CD4-positive, alpha-beta T cell treated with Interleukin-17A for 4 hours (primary cell): ENCODE data around the gene CNTNAP5.

ENCODE experiments used
- DNase-seq: peaks from one replicate; pipeline ENCODE4 v3.0.0-alpha.2; 2020; ENCODE audit warnings: mixed read lengths

CNTNAP5 gene

DNA sequence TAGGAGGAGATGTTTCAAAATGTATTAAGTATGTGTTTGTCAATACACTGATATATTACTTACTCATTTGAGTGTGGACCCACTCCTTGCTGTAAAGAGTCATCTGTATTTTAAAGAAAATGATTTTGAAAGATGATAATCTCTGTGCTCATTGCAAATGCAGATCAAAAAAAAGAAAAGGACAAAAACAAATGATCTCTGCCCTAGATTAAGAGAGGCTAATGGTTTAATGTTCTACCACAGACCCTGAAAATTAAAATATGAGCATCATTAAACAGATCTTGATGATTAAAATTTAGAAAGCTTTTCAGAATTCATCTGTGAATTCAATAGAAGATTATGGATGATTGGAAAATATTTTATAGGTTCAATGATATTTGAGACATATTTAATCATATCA, 136.5 kb downstream of the CNTNAP5 start:
- DNase-seq, result no peak

DNA sequence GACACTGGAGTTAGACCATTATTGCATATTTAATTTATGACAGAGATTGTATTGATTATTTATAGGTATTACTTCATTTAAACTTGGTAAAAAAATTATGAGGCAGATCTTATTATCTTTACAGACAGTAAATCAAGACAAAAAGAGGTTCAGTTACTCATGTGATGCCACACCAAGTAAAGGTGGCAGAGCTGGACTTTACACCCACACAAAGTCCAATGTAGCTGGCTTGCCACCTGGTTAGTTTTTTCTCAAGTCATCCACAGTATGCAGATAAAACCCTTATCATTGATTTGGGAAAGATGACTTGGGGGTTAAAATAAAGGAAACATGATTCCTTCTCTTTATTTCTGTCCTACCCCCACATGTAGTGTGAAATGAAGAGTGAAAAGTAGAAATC, 137.2 kb downstream of the CNTNAP5 start:
- no peak for DNase-seq

DNA sequence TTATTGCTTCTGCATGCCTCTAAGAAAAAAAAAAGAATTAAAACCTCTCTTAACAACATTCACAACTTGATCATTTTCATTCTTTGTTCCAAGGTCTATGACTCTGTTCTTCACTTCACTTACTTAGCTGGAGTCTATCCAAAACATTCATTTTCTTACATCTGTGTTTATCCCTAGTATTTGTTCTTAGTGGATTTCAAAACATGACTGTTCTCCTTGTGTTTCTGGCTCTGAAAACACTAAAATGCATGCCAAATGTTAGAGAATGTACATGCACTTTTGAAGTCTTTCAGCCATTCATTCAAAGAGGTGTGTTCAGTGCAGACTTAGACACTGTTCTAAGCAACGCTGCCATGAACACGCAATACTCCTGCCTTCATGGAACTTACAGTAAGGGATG, 138.8 kb downstream of the CNTNAP5 start:
- no peak for DNase-seq

DNA sequence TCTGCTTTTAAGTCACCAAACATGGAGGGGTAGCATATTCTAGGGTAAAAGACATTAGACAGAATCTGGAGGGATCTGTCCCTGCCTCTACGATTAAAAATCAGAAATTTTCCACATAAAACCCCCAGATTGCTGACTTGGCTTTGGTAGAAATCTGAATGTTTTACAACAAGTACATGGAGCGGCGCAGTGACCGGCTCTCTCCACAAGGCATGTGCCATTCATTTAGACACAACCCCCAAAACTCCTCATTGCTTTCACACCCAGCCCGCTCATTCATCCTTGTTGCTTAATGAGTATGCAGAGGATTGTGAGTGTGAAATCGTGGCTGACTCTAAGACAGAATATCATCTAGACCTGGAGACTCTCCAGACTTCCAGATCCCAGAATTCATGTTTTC, 140.6 kb downstream of the CNTNAP5 start:
- DNase-seq, result no peak

DNA sequence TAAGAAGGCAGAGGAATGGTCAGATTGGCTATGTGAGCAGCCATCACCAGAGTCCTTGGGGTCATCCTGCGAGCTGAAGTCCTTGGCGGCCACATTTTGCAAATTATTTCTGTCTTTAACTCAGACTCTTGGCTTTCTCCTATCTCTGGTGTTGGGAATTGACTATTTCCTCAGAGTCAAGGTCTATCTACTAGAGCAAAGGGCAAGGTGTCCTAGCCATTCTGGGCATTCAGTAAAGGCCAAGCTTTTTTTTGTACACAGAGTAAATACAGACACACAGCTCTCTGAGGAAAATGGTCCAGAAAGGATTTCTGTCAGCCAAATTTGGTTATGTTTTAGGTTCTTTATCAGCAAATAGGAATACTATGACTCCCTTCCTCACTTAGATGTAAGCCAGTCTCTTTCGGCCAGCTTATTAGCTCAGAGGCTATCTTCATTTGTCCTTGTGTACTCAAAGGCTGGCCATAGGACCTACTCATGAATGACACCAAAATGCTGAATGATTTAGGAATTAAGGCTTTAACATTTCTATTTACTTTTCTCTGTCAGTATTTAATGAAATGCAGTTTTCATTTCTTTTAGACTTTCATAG, 146.5 kb downstream of the CNTNAP5 start:
- DNase-seq, result no peak

DNA sequence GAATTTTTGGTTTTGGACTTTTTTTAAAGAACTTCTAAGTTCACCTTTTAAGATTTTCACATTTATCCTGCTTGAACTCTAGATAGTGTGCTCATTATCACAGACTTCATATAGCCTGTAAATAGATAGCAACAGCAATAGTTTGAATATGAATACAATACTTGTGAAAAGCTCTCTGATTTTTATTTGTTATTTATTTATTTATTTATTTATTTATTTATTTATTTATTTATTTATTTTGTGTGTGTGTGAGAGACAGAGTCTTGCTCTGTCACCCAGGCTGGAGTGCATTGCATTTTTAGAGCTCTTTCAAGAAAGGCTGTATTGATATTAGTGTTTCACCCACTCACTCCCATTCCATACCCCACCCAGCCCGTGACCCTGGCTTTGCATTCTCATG, 153.6 kb downstream of the CNTNAP5 start:
- DNase-seq, result no peak

DNA sequence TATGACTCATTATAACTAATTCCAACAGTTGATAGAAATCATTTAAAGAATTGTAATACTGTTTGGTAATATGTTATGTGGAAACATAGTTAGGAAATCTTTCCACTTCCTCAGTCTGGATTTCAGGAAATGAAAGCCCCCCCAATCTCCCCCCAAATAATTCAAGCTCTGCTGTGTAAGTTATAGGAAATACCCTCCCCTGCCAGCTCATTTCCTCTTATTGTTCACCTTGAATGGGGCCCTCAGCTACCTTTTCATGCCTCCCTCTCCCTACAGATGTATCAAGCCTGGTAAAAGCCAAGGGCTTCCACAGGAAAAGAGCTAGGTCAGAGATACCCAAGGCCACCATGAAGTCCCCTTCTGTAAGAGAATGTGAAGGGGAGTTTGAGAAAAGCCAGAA, 155.5 kb downstream of the CNTNAP5 start:
- DNase-seq, result no peak

DNA sequence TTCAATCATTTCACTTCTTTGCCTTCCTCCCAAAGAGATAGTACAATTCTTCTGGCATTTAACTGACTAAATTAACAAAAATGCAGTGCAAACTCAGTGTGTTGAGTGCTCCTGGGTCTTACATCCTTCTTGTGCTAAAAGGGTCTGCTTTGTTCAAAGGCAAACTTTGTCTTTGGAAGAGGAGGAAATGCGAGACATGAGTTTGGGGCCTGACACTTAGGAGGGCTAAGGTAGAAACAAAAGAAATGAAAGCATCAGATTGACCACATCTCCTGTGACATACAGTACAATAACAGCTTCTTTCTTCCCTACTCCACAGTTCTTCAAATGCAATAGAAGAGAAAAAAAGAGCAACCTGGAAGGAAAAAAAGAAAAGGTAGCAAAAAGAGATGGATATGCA, 161.7 kb downstream of the CNTNAP5 start:
- no peak for DNase-seq

DNA sequence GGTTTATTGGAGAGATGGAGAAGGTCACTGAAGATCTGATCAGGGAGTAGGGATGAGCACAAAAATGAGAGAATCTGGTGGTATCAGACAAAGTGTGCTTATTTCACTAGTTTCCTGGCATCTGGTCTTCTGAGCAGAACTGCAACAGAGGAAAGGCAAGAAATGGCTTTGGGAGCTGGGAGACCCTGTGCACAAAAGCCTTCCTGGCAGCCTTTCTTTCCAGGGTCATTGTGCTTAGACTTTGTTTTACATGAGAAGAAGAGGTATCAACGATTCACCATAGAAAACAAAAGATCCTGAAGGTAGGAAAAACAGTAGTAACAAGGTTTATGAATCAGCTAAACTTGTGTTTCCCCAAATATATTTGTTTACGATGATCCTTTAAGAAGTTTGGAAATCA, 162.9 kb downstream of the CNTNAP5 start:
- no peak for DNase-seq

DNA sequence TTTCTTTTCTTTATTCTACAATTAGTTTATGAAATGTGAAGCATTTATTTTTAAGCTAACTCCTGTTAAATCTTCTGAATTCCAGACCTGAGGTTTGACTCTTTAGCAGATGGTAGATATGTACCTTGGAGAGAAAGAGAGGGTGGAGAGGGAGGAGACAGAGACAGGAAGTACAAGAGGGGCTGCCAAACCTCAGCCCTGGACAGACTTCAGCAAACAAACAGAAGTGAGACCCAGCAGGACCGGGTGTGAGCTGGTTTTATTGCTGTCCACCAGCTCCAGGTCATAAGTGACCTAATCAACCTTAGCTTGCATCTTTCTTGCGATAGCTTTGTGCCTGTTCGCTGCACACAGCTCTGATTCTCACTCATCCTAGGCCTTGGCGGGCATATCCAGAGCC, 168.6 kb downstream of the CNTNAP5 start:
- DNase-seq, result no peak

DNA sequence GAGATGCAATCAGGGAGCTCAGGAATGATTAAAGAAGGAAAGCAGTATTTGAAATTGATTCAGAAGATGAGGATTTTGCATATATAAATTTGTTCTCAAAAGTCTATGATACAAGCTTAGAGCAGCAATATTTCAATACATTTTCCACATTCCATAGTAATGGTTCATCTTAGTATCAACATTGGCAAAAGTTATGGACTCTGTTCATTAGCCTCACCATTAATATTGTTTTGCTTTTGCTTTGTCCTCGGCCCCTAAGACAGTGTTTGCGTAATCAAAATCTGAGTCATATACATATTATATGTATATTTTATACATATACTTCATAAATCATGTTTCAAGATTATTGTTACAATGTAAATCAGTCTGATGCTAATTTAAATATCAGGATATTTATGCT, 176.6 kb downstream of the CNTNAP5 start:
- DNase-seq, result no peak

DNA sequence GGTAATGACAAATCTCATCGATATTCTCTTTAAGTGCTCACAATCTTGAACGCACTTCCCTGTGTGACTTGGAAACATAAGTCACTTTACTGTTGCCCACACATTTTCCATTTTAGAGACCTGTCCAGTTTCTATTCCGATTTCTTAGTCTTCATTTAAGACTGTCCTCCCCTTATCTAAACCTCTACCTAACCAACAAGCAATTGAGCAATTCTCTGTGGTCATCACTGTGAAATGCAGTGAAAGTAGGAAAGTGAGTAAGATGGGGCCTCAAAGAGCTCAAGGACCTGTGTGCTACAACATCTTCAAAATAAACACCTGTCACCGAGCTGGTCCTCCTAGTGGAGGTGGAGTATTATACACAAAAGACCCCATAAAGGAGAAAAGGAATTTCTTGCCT, 184.4 kb downstream of the CNTNAP5 start:
- no peak for DNase-seq

DNA sequence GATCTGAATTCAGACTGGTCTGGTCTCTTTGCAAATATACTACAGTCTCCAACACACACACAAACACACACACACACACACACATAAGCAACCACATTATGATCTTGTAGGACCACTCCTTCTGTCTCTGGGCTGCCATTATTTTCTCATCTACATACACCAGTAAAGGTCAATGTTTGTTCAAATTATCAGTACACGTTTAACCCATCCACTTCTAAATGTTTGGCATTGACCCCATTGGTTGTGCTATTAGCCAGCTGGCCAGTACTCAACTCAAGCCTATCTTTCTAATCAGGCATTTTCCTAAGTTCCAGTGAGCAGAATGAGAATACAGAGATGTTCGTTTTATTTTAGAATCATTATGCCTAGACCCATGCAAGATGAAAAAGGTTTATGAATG, 186.4 kb downstream of the CNTNAP5 start:
- DNase-seq, result no peak

DNA sequence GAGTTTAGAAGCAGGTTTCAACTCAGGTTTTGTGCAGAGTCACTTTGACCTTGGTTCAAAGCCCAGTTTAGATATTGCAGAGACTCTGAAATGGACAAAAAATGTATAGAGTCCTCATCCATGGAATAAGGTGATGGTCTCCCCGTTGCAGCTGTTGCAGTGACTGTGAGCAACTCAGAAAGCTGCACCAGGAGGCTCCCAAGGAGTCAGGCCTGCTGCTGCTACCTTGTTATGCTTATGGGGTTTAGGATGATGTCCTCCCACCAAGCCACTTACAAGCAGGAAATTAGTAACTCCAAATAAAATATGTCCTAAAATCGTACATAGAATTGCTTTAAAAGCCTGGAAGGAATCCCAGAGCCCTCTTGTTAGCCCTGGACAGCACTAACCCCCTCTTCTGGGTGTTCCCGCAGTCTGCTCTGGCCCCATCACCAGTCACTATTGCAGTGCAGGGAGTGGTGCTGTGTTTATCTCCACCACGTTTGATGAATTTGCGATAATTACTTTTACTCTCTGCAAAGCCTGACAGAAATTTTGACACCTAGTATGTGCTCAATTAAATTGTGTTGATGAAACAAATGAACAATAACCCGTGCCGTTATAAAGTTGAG, 189.0 kb downstream of the CNTNAP5 start:
- no peak for DNase-seq

DNA sequence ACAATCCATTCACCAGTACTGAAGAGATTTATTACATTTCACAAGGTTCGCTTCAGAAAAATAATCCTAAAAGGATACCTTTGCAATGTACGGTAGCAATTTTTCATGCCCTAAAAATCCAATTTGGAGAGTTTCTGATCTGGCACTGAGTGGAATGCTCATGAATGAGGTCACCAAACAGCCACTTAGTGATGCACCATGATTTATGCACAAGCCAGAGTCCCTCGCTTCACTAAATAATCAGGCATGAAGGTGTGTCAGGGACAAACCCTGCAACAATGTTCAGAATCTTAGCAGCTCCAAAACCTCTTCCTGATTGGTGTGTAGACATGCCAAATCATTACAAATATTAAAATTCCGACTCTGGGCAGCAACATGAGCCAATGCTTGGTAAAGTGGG, 221.1 kb downstream of the CNTNAP5 start:
- no peak for DNase-seq

DNA sequence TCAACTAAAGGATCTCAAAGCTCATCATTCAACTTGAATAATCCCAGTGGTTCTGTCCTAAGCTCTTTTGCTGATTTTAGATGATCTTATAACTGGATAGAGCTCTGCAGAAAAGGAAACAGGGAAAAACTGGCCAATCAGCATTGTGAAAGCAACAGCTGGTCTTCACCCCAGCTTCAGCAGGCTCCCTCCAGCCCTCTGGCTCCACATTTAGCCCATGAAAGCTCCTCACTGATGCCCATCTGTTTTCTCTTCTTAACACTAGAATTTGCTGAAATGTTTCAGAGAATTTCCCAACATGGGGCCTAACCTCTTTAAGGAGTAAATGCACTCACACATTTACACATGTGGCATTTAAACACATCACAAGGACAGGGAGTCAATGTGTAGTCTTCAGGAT, 223.3 kb downstream of the CNTNAP5 start:
- DNase-seq, result no peak

DNA sequence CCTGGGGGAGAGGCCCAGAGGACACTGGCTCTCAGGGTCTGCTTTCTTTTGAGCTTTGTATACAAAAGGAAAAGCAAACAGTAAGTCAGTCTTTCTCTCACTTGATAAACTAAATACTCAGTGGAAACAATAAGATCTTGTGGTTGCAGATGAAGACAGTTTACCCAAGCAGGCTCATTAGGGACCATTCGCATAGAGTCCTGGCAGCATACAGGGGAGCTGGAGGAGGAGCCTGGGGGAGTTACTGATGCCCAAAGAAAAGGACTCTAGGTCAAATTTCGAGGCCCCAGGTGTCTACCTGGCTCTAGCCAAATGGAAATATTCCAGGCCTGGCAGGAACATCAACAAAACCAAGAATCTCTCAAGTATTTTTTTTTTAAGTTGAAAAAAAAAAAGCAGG, 225.3 kb downstream of the CNTNAP5 start:
- no peak for DNase-seq

DNA sequence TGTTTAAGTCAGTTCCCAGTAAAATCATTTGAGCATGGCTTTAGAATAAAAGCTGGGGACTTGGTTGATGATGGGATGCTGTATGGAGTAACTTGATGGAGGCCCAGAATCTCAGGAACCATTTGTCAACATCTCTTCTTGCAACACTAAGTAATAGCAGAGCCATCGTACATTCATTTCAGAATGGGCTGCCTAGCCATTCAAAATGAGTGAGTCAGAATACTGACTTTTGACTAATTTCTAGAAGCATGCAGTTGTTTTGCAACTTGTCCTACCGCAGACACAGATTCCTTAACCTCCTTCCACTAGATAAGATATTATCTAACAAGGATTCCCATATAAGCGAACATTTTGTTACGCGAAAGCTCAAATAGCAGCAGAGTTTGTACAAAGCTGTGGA, 229.5 kb downstream of the CNTNAP5 start:
- DNase-seq, result no peak

DNA sequence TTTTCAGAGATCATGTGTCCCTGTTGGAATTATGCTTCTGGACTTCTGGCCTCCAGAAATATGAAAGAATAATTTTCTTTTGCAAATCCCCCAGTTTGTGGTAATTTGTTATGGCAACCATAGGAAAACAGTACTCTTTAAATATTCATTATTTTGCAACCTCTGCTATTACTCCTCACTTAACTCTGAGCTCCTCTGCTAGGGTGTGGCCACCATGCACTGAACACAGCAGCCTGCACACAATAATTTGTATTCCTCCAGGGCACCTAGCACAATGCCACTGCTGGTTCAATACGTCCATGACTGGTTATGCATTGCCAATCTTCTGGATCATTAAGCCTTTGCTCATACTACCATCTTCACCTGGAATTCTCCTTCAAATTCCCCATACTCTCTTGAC, 232.0 kb downstream of the CNTNAP5 start:
- no peak for DNase-seq

DNA sequence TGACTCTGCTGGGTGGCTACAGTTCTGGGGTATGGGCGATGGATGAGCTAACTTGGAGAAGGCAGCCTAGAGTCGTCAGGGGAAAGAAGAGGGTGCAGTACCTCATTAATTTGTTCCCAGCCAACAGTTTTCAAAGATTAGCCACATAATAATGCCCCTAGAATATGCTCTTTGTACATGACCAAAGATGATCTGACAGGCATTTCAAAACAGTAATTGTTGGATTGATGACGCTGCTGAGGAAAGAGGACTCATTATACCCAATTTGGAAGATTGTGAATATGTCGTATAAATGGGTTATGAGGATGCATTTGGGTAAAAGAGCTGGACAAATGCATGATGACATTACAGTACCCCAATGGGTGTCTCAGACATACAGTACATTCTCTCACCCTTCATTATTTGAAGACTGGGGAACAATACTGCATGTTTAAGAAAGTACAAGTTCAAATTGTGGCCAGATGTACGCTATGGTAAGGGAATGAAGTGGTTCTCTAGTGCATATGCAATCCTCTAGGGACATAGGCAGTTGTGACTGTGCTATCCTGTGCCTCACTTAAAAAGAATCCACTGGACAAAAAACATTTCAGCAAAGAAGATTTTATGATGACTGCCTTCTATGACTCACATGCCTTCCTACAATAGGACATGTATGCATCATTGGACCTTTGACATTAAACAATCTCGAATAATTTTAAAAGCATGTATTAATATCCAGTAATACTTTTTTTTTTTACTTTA, 233.2 kb downstream of the CNTNAP5 start:
- no peak for DNase-seq

DNA sequence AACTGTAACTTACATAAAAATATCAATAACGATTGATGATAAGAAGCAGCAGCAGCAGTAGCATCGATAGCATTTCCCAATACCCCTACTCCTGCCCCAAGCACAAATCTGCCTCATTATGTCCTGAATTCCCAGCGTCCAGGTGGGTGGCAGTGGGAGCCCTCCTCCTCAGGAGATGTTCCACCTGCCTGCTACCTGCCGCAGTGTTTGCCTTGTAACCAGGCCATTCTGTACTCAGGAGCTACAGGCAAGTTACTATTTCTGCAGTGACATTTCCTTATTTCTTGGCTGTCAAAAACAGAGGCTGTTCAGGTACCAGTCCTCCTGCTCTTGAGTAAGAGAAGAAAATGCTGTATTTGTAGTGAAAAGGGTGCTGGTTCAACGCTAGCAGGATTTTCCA, 236.4 kb downstream of the CNTNAP5 start:
- no peak for DNase-seq

DNA sequence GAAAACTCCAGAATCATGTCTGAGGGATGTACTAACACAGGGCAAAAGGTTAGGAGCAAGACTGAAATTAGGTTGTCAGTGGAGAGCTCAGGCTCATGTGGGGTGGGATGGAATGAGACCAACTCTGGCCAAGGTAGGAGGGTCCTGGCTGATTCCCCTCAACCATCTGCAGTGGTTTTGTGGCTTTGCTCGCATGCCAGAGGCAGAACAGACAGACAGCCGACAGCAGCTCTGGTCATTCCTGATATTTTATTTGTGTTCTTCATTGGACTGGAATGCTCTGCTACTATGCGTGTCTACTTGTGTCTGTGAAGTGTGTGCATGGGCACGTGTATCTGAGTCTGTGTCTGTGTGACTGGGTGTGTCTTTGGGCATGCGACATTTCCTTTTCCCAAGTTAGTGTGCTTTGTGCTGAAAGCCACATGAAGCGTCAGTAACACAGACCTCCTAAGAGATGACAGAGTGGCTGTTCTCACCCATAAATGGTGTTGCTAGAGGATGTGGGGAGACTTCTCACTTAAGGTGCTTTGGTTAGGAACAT, 239.5 kb downstream of the CNTNAP5 start:
- no peak for DNase-seq

DNA sequence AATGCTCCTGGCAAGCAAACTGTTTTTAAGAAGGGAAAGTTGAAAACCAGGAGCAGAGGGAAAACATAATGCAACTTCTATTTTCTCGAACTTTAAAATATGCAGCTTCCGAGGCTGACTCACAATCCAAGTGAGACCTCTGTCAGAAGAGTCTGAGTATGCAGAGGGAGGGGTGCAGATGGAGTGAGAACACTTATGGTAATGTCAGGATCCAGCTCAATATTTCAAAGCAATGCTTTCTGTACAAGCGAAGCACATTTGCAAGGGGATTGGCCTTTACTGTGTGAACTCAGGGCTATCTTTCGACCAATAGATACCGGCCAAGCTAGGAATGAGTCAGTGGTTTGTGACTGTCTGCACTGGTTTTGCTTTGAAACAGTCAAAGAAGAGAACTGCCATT, 242.7 kb downstream of the CNTNAP5 start:
- DNase-seq, result no peak

DNA sequence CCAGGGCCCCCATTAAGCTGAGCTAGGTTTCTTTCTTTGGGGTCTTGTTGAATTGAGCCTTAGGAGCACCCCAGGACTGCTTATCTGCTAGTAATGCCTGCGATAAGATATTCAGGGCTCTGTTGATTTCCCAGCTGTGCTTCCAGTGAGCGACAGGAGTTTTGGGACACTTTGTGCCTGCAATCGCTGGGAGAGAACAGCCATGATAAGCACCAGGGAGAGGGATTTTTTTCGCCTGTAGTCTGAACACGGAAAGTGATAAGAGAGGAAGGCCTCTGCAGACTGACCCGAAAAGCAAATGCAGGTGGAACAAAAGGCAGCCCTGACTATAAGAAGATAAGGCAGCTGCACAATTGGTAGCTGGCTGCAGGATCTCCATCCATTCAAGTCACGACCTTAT, 244.3 kb downstream of the CNTNAP5 start:
- DNase-seq, result no peak
